22Rv1 (cell line): ENCODE data around the gene KIFC1.

Source experiments
- H3K27ac ChIP-seq: fragments of 450-650 bp; 2 replicates; pipeline ENCODE4 v1.5.1; 2017
- CTCF ChIP-seq: fragments of 450-650 bp; IDR thresholded peaks from 2 replicates; pipeline ENCODE4 v1.5.1; 2017; ENCODE audit warnings: mild to moderate bottlenecking
- ZFX ChIP-seq: fragments of 450-650 bp; IDR thresholded peaks from 2 replicates; pipeline ENCODE4 v1.6.1; 2017; ENCODE audit warnings: antibody characterized with exemption, borderline replicate concordance

KIFC1 gene

GRCh38 chr6:33412140-33413009 lies 20.8 kb downstream of the KIFC1 start:
- peak overlapping the region; percentile 96 for H3K27ac ChIP-seq
- no peak for TF ChIP-seq CTCF
- no peak for TF ChIP-seq ZFX

- peak overlapping the region; percentile 96 for H3K27ac ChIP-seq
- TF ChIP-seq CTCF (no peak), ZFX (no peak)
Observed at GRCh38 chr6:33413241-33414120, 21.9 kb downstream of the KIFC1 start.

GRCh38 chr6:33414592-33415271 lies 23.1 kb downstream of the KIFC1 start:
- TF ChIP-seq CTCF (peak; percentile 56), ZFX (no peak)
- 0 out of 2 replicates have a peak overlapping the region, but pooled peaks have one; percentile 96 for H3K27ac ChIP-seq

GRCh38 chr6:33415831-33416230 lies 24.2 kb downstream of the KIFC1 start:
- H3K27ac ChIP-seq, result peak overlapping the region; percentile 88
- TF ChIP-seq ZFX, result no peak
- TF ChIP-seq CTCF, result no peak

GRCh38 chr6:33416386-33417127 lies 24.9 kb downstream of the KIFC1 start:
- TF ChIP-seq ZFX (no peak), CTCF (no peak)
- H3K27ac ChIP-seq, result peak overlapping the region; percentile 88

GRCh38 chr6:33417128-33417902 lies 25.7 kb downstream of the KIFC1 start:
- peak overlapping the region; percentile 88 for H3K27ac ChIP-seq
- TF ChIP-seq ZFX (no peak), CTCF (no peak)
